BE2C (cell line): ENCODE results near the gene KRT32.

Source experiments
- DNase-seq: peaks from one replicate; pipeline ENCODE4 v3.0.0-alpha.2; 2020
- H3K27me3 ChIP-seq: fragments of 250-450 bp; sonication (Bioruptor Pico); 2 replicates; pipeline ENCODE4 v1.5.1; 2020; ENCODE audit warnings: mild to moderate bottlenecking
- H3K36me3 ChIP-seq: fragments of 250-450 bp; sonication (Bioruptor Pico); 2 replicates; pipeline ENCODE4 v1.5.1; 2020; ENCODE audit warnings: mild to moderate bottlenecking
- H3K4me1 ChIP-seq: fragments of 250-450 bp; sonication (Bioruptor Pico); 2 replicates; pipeline ENCODE4 v1.5.1; 2020
- H3K4me3 ChIP-seq: 2 replicates; pipeline ENCODE4 v1.5.1; 2011; ENCODE audit warnings: low read depth, low read length
- H3K9me3 ChIP-seq: fragments of 250-450 bp; sonication (Bioruptor Pico); 2 replicates; pipeline ENCODE4 v1.5.1; 2020
- CTCF ChIP-seq: IDR thresholded peaks from 2 replicates; pipeline ENCODE4 v1.5.1; 2012; ENCODE audit warnings: mild to moderate bottlenecking, low read depth, low read length

The KRT32 gene

GRCh38 chr17:41464173-41464572 is 3.0 kb downstream of the KRT32 start:
- H3K36me3 ChIP-seq: no peaks in the 10 kb centered on the region
- no peaks in the 10 kb centered on the region for H3K27me3 ChIP-seq
- no peak for DNase-seq
- no peak overlapping the region for H3K4me3 ChIP-seq
- no peak for TF ChIP-seq CTCF
- H3K4me1 ChIP-seq: peaks cover 11% of the 10 kb centered on the region; the same call in 1 of the 2 replicates
- H3K9me3 ChIP-seq: no peaks in the 10 kb centered on the region

GRCh38 chr17:41463746-41464145 is 3.4 kb downstream of the KRT32 start:
- H3K4me1 ChIP-seq: peaks cover 11% of the 10 kb centered on the region; the same call in 1 of the 2 replicates

GRCh38 chr17:41462705-41463104 is 4.5 kb downstream of the KRT32 start:
- DNase-seq: no peak
- no peak overlapping the region for H3K4me3 ChIP-seq
- peaks cover 10% of the 10 kb centered on the region; the same call in 1 of the 2 replicates for H3K4me1 ChIP-seq
- H3K9me3 ChIP-seq: no peaks in the 10 kb centered on the region
- no peak for TF ChIP-seq CTCF
- no peaks in the 10 kb centered on the region for H3K36me3 ChIP-seq
- no peaks in the 10 kb centered on the region for H3K27me3 ChIP-seq

More at GRCh38 chr17:41463746-41464145, 3.4 kb downstream of the KRT32 start:
- no peak overlapping the region for H3K4me3 ChIP-seq
- H3K27me3 ChIP-seq: no peaks in the 10 kb centered on the region
- DNase-seq: no peak
- no peak for TF ChIP-seq CTCF
- H3K36me3 ChIP-seq: no peaks in the 10 kb centered on the region
- H3K9me3 ChIP-seq: no peaks in the 10 kb centered on the region

GRCh38 chr17:41457676-41458075 is 9.5 kb downstream of the KRT32 start:
- Histone ChIP-seq H3K4me3 (no peak overlapping the region), H3K27me3 (no peaks in the 10 kb centered on the region), H3K4me1 (no peaks in the 10 kb centered on the region), H3K9me3 (no peaks in the 10 kb centered on the region), H3K36me3 (no peaks in the 10 kb centered on the region)
- no peak for TF ChIP-seq CTCF
- DNase-seq: no peak

GRCh38 chr17:41456204-41456603 is 11.0 kb downstream of the KRT32 start:
- no peaks in the 10 kb centered on the region for H3K36me3 ChIP-seq
- TF ChIP-seq CTCF: 0 out of 2 replicates have a peak, but pooled peaks have one; percentile 8
- peaks cover 6% of the 10 kb centered on the region; the same call in 1 of the 2 replicates for H3K9me3 ChIP-seq
- no peaks in the 10 kb centered on the region for H3K27me3 ChIP-seq
- H3K4me3 ChIP-seq: no peak overlapping the region
- no peak for DNase-seq
- H3K4me1 ChIP-seq: no peaks in the 10 kb centered on the region

GRCh38 chr17:41455236-41455635 is 11.9 kb downstream of the KRT32 start:
- H3K27me3 ChIP-seq: no peaks in the 10 kb centered on the region
- no peaks in the 10 kb centered on the region for H3K4me1 ChIP-seq
- H3K36me3 ChIP-seq: no peaks in the 10 kb centered on the region
- no peak for DNase-seq
- H3K9me3 ChIP-seq: peaks cover 6% of the 10 kb centered on the region; the same call in 1 of the 2 replicates
- H3K4me3 ChIP-seq: no peak overlapping the region
- no peak for TF ChIP-seq CTCF
